ENCODE results near the gene SEC24B.

DNA sequence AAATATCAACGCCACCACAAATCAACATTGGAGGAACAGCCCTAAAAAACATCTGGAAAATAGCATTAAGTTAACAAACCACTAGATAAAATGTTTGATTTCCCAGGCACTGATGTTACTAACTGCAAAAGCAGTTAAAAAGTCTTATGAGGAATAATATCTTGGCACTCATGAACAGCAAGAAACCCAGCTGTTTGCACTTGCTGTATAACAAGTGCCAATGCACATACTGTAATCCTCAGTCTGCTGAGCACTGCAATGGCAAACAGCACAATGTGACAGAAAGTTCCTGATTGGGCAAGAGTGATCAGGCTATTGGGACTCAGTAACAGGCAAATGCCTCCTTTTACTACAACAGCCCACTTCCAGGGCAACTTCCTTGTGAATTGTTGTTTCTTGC lies 20.8 kb upstream of the SEC24B start:
- no peak for TF ChIP-seq EZH2 (IDR thresholded peaks at IDR 0.05; ENCODE audit: borderline replicate concordance, low read depth, low read length, poor library complexity, severe bottlenecking)
- TF ChIP-seq, protein P1, sequence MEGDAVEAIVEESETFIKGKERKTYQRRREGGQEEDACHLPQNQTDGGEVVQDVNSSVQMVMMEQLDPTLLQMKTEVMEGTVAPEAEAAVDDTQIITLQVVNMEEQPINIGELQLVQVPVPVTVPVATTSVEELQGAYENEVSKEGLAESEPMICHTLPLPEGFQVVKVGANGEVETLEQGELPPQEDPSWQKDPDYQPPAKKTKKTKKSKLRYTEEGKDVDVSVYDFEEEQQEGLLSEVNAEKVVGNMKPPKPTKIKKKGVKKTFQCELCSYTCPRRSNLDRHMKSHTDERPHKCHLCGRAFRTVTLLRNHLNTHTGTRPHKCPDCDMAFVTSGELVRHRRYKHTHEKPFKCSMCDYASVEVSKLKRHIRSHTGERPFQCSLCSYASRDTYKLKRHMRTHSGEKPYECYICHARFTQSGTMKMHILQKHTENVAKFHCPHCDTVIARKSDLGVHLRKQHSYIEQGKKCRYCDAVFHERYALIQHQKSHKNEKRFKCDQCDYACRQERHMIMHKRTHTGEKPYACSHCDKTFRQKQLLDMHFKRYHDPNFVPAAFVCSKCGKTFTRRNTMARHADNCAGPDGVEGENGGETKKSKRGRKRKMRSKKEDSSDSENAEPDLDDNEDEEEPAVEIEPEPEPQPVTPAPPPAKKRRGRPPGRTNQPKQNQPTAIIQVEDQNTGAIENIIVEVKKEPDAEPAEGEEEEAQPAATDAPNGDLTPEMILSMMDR (conservative IDR thresholded peaks at IDR 0.05; ENCODE audit: low read depth, low read length): no peak
